ENCODE data around the gene BRIP1.

The BRIP1 gene

GRCh38 chr17:61698244-61698643, 165.1 kb downstream of the BRIP1 start:
- no peak overlapping the region for H3K4ac ChIP-seq (ENCODE audit: low read depth, low read length)
- H2AFZ ChIP-seq (ENCODE audit: insufficient read depth, low read length, poor library complexity): no peak overlapping the region
- WGBS (ENCODE audit: extremely low coverage, insufficient coverage, insufficient read length): no CpG with 5 or more reads among the region's 2 CpGs
- no peak overlapping the region for H4K91ac ChIP-seq (ENCODE audit: low read depth, low read length)
- no peak overlapping the region for H4K12ac ChIP-seq (ENCODE audit: low read depth, low read length)
- no peak overlapping the region for H2BK120ac ChIP-seq (ENCODE audit: insufficient read depth, low read length, poor library complexity)
- H3K4me2 ChIP-seq (ENCODE audit: low read length): no peak overlapping the region
- no peaks in the 10 kb centered on the region for H3K27me3 ChIP-seq (ENCODE audit: insufficient read depth, low read length)
- no peak overlapping the region for H3K23ac ChIP-seq (ENCODE audit: low read length)
- no peak overlapping the region for H2AK5ac ChIP-seq (ENCODE audit: low read length)
- H3K9me3 ChIP-seq (ENCODE audit: insufficient read depth, low read depth, low read length): peaks cover 4% of the 10 kb centered on the region
- no peak overlapping the region for H2BK12ac ChIP-seq (ENCODE audit: low read length)
- no peak overlapping the region for H4K8ac ChIP-seq (ENCODE audit: low read depth, low read length)
- H3K4me3 ChIP-seq (ENCODE audit: low read depth, low read length): no peak overlapping the region
- no peak overlapping the region for H3K9ac ChIP-seq (ENCODE audit: low read length)
- H3K14ac ChIP-seq (ENCODE audit: low read length): no peak overlapping the region
- H3K18ac ChIP-seq (ENCODE audit: low read length): no peak overlapping the region
- no peak overlapping the region for H2BK5ac ChIP-seq (ENCODE audit: low read depth, low read length, poor library complexity)
- H3K27ac ChIP-seq (ENCODE audit: low read depth, low read length): no peak overlapping the region
- peaks cover 2 to 5% of the 10 kb centered on the region in 2 experiments for H3K36me3 ChIP-seq (ENCODE audit: control insufficient read depth in 1 of 2, insufficient read depth in 2 of 2, low read length in 2 of 2)
- no peaks in the 10 kb centered on the region for H3K79me1 ChIP-seq (ENCODE audit: low read length)
- no peaks in the 10 kb centered on the region for H3K4me1 ChIP-seq (ENCODE audit: control insufficient read depth in 1 of 2, insufficient read depth in 2 of 2, low read length in 2 of 2)
- no peak for DNase-seq
- no peaks in the 10 kb centered on the region for H3K79me2 ChIP-seq (ENCODE audit: control insufficient read depth, insufficient read depth, low read length, poor library complexity)

- Histone ChIP-seq H2BK120ac (ENCODE audit: insufficient read depth, low read length, poor library complexity) (no peak overlapping the region), H3K36me3 (ENCODE audit: control insufficient read depth in 1 of 2, insufficient read depth in 2 of 2, low read length in 2 of 2) (peaks cover 0 to 5% of the 10 kb centered on the region in 2 experiments), H3K18ac (ENCODE audit: low read length) (no peak overlapping the region), H2AK5ac (ENCODE audit: low read length) (no peak overlapping the region), H3K9me3 (ENCODE audit: insufficient read depth, low read depth, low read length) (peaks cover 1% of the 10 kb centered on the region), H3K4ac (ENCODE audit: low read depth, low read length) (no peak overlapping the region), H4K12ac (ENCODE audit: low read depth, low read length) (no peak overlapping the region), H3K79me2 (ENCODE audit: control insufficient read depth, insufficient read depth, low read length, poor library complexity) (no peaks in the 10 kb centered on the region), H3K4me1 (ENCODE audit: control insufficient read depth in 1 of 2, insufficient read depth in 2 of 2, low read length in 2 of 2) (no peaks in the 10 kb centered on the region), H2BK5ac (ENCODE audit: low read depth, low read length, poor library complexity) (no peak overlapping the region), H2AFZ (ENCODE audit: insufficient read depth, low read length, poor library complexity) (no peak overlapping the region), H2BK12ac (ENCODE audit: low read length) (no peak overlapping the region), H3K23ac (ENCODE audit: low read length) (no peak overlapping the region), H3K27ac (ENCODE audit: low read depth, low read length) (no peak overlapping the region), H3K14ac (ENCODE audit: low read length) (no peak overlapping the region), H3K9ac (ENCODE audit: low read length) (no peak overlapping the region), H4K8ac (ENCODE audit: low read depth, low read length) (no peak overlapping the region), H4K91ac (ENCODE audit: low read depth, low read length) (no peak overlapping the region), H3K4me3 (ENCODE audit: low read depth, low read length) (no peak overlapping the region), H3K4me2 (ENCODE audit: low read length) (no peak overlapping the region), H3K79me1 (ENCODE audit: low read length) (no peaks in the 10 kb centered on the region), H3K27me3 (ENCODE audit: insufficient read depth, low read length) (no peaks in the 10 kb centered on the region)
- no CpG with 5 or more reads among the region's 2 CpGs for WGBS (ENCODE audit: extremely low coverage, insufficient coverage, insufficient read length)
- no peak for DNase-seq
Observed at GRCh38 chr17:61695779-61696337, 167.5 kb downstream of the BRIP1 start.

- Histone ChIP-seq H4K91ac (ENCODE audit: low read depth, low read length) (no peak overlapping the region), H3K23ac (ENCODE audit: low read length) (no peak overlapping the region), H3K36me3 (ENCODE audit: control insufficient read depth in 1 of 2, insufficient read depth in 2 of 2, low read length in 2 of 2) (peaks cover 0 to 2% of the 10 kb centered on the region in 2 experiments), H2BK5ac (ENCODE audit: low read depth, low read length, poor library complexity) (no peak overlapping the region), H3K4me1 (ENCODE audit: control insufficient read depth in 1 of 2, insufficient read depth in 2 of 2, low read length in 2 of 2) (no peaks in the 10 kb centered on the region), H4K8ac (ENCODE audit: low read depth, low read length) (no peak overlapping the region), H3K27ac (ENCODE audit: low read depth, low read length) (no peak overlapping the region), H3K79me2 (ENCODE audit: control insufficient read depth, insufficient read depth, low read length, poor library complexity) (no peaks in the 10 kb centered on the region), H2BK12ac (ENCODE audit: low read length) (no peak overlapping the region), H3K9ac (ENCODE audit: low read length) (no peak overlapping the region), H3K4me3 (ENCODE audit: low read depth, low read length) (no peak overlapping the region), H2BK120ac (ENCODE audit: insufficient read depth, low read length, poor library complexity) (no peak overlapping the region), H3K18ac (ENCODE audit: low read length) (no peak overlapping the region), H3K14ac (ENCODE audit: low read length) (no peak overlapping the region), H2AK5ac (ENCODE audit: low read length) (no peak overlapping the region), H3K9me3 (ENCODE audit: insufficient read depth, low read depth, low read length) (no peaks in the 10 kb centered on the region), H3K4me2 (ENCODE audit: low read length) (no peak overlapping the region), H2AFZ (ENCODE audit: insufficient read depth, low read length, poor library complexity) (no peak overlapping the region), H3K27me3 (ENCODE audit: insufficient read depth, low read length) (no peaks in the 10 kb centered on the region), H4K12ac (ENCODE audit: low read depth, low read length) (no peak overlapping the region), H3K4ac (ENCODE audit: low read depth, low read length) (no peak overlapping the region), H3K79me1 (ENCODE audit: low read length) (no peaks in the 10 kb centered on the region)
- no CpG with 5 or more reads among the region's 1 CpG for WGBS (ENCODE audit: extremely low coverage, insufficient coverage, insufficient read length)
- DNase-seq: no peak
Observed at GRCh38 chr17:61694095-61694494, 169.2 kb downstream of the BRIP1 start.

DNA sequence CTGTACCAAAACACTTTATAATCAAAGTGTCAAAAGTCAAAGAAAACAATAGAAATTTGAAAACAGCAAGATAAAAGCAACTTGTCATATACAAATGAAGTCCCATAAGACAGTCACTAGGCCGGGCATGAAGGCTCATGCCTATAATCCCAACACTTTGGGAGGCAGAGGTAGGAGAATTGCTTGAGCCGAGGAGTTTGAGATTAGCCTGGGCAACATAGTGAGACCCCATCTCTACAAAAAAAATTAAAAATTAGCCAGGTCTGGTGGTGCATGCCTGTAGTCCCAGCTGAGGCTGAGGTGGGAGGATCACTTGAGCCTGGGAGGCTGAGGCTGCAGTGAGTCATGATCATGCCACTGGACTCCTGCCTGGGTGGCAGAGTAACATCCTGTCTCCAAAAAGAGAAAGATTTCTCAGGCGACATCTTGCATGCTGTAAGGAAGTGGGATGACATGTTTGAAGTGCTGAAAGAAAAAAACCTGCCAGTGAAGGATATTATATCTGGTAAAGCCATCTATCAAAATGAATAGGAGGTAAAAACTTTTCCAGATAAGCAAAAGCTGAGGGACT, 173.6 kb downstream of the BRIP1 start:
- Histone ChIP-seq H4K91ac (ENCODE audit: low read depth, low read length) (no peak overlapping the region), H3K27me3 (ENCODE audit: insufficient read depth, low read length) (no peaks in the 10 kb centered on the region), H3K79me1 (ENCODE audit: low read length) (no peaks in the 10 kb centered on the region), H2AK5ac (ENCODE audit: low read length) (no peak overlapping the region), H2AFZ (ENCODE audit: insufficient read depth, low read length, poor library complexity) (no peak overlapping the region), H3K4me1 (ENCODE audit: control insufficient read depth in 1 of 2, insufficient read depth in 2 of 2, low read length in 2 of 2) (peaks cover 0 to 2% of the 10 kb centered on the region in 2 experiments), H3K9me3 (ENCODE audit: insufficient read depth, low read depth, low read length) (no peaks in the 10 kb centered on the region), H3K18ac (ENCODE audit: low read length) (no peak overlapping the region), H3K4me3 (ENCODE audit: low read depth, low read length) (no peak overlapping the region), H2BK12ac (ENCODE audit: low read length) (no peak overlapping the region), H3K79me2 (ENCODE audit: control insufficient read depth, insufficient read depth, low read length, poor library complexity) (no peaks in the 10 kb centered on the region), H2BK120ac (ENCODE audit: insufficient read depth, low read length, poor library complexity) (no peak overlapping the region), H3K14ac (ENCODE audit: low read length) (no peak overlapping the region), H3K4ac (ENCODE audit: low read depth, low read length) (no peak overlapping the region), H3K36me3 (ENCODE audit: control insufficient read depth in 1 of 2, insufficient read depth in 2 of 2, low read length in 2 of 2) (no peaks in the 10 kb centered on the region), H4K12ac (ENCODE audit: low read depth, low read length) (no peak overlapping the region), H3K4me2 (ENCODE audit: low read length) (no peak overlapping the region), H3K27ac (ENCODE audit: low read depth, low read length) (no peak overlapping the region), H3K9ac (ENCODE audit: low read length) (no peak overlapping the region), H3K23ac (ENCODE audit: low read length) (no peak overlapping the region), H2BK5ac (ENCODE audit: low read depth, low read length, poor library complexity) (no peak overlapping the region), H4K8ac (ENCODE audit: low read depth, low read length) (no peak overlapping the region)
- no peak for DNase-seq
- no CpG with 5 or more reads among the region's 3 CpGs for WGBS (ENCODE audit: extremely low coverage, insufficient coverage, insufficient read length)
